ENCODE measurements around the gene SEPTIN12. TPM values are rescaled to one million over a fixed set of nuclear protein-coding genes. Genes with fewer than 3 reads are reported as not detected.

SEPTIN12 gene
- total and polyA plus RNA-seq, 2 of the 8 experiments (the other 6 are each of a cell fraction or from before 2014, with no cell fraction given): 0.24 TPM; not detected in 1

DNA sequence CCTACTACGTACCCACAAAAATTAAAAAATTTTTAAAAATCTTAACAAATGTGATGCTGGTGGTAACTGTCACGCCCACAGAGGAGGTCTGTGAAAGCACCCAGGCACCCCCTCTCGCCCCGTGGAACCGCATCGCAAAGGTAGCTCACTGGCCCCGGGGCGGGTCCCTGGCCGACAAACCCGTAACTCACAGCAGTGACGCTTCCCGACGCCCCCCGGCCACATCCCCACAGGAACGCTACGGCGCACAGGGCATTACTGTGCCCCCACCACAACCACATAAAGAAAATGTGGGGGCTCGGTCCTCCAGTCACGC lies 54.4 kb downstream of the SEPTIN12 start:
- Histone ChIP-seq H3K56ac (replicated peaks; ENCODE audit: insufficient read length, low read depth, low read length) (peak overlapping the region; percentile 62), H2AK5ac (ENCODE audit: low read depth, low read length) (no peak overlapping the region), H4K5ac (ENCODE audit: insufficient read length, low read depth, low read length) (peak overlapping the region; percentile 85), H2BK5ac (ENCODE audit: low read depth, low read length) (peak overlapping the region; percentile 71; the same call in 1 of the 2 replicates), H3K4me2 (ENCODE audit: insufficient read depth in 1 of 2, low read depth in 2 of 2, low read length in 2 of 2) (peak overlapping the region; percentile 85 to 92), H4K91ac (replicated peaks; ENCODE audit: insufficient read length, low read length) (no peak overlapping the region), H2BK15ac (ENCODE audit: low read length) (no peak overlapping the region), H3K27me3 (replicated peaks in 1 of 4; ENCODE audit: control insufficient read depth in 3 of 4, extremely low read depth in 1 of 4, insufficient read depth in 3 of 4, low read length in 3 of 4) (peaks cover 0 to 4% (median under 1%) of the 10 kb centered on the region in 4 experiments; a peak in 2 of 7 replicates), H3K23me2 (ENCODE audit: low read depth, low read length) (peaks cover 10% of the 10 kb centered on the region; the same call in 1 of the 2 replicates), H3K14ac (ENCODE audit: insufficient read length) (no peak overlapping the region), H3K27ac (ENCODE audit: low read depth, low read length) (peak overlapping the region; percentile 59; the same call in 1 of the 2 replicates), H3K4me1 (replicated peaks in 1 of 4; ENCODE audit: control insufficient read depth in 3 of 4, insufficient read depth in 4 of 4, low read length in 3 of 4) (peaks cover 0 to 4% (median 0%) of the 10 kb centered on the region in 4 experiments; a peak in 2 of 7 replicates), H3K9ac (replicated peaks in 1 of 4; ENCODE audit: extremely low read depth in 1 of 4, low read depth in 3 of 4, low read length in 3 of 4) (peak overlapping the region; percentile 5 to 82 (median 78); a peak in 6 of 7 replicates), H3K79me1 (ENCODE audit: low read depth, low read length) (peaks cover 5% of the 10 kb centered on the region; the same call in 1 of the 2 replicates), H3K4ac (replicated peaks; ENCODE audit: insufficient read length, low read depth, low read length) (peak overlapping the region; percentile 54), H2BK12ac (ENCODE audit: low read depth, low read length) (no peak overlapping the region), H3K79me2 (ENCODE audit: control insufficient read depth in 1 of 2, insufficient read depth in 2 of 2, low read length in 2 of 2) (peaks cover 4 to 26% of the 10 kb centered on the region in 2 experiments; a peak in 3 of 4 replicates), H2BK120ac (replicated peaks; ENCODE audit: low read depth, low read length) (no peak overlapping the region), H3K18ac (ENCODE audit: extremely low read depth, low read length) (peak overlapping the region; percentile 71; the same call in 1 of the 2 replicates), H3K4me3 (ENCODE audit: extremely low read depth in 1 of 4, insufficient read depth in 2 of 4, low read depth in 3 of 4, low read length in 4 of 4) (peak overlapping the region; percentile 59 to 97 (median 92)), H3K9me3 (ENCODE audit: insufficient read depth in 2 of 2, low read depth in 1 of 2, low read length in 1 of 2) (no peaks in the 10 kb centered on the region), H2AFZ (ENCODE audit: low read length) (peak overlapping the region; percentile 82; the same call in 1 of the 2 replicates), H3K23ac (ENCODE audit: insufficient read length) (no peak overlapping the region), H4K8ac (ENCODE audit: extremely low read depth, insufficient read depth, low read length) (peak overlapping the region; percentile 42), H3K36me3 (ENCODE audit: control insufficient read depth in 2 of 4, insufficient read depth in 4 of 4, low read length in 3 of 4) (peaks cover 3 to 11% (median 4%) of the 10 kb centered on the region in 4 experiments; a peak in 6 of 8 replicates), H4K20me1 (replicated peaks in 1 of 2; ENCODE audit: control insufficient read depth in 1 of 2, insufficient read depth in 2 of 2, low read length in 2 of 2) (peaks cover 0 to 2% of the 10 kb centered on the region in 2 experiments), H2BK20ac (ENCODE audit: low read length) (no peak overlapping the region)
- WGBS, 2 experiments (ENCODE audit: extremely low coverage in 1 of 2, insufficient coverage in 1 of 2, insufficient read length in 1 of 2, insufficient replicate concordance in 2 of 2, low coverage in 1 of 2, low lambda C conversion rate in 2 of 2, missing lambda C conversion rate in 1 of 2): 2% methylated on average over 19 of the region's 19 CpGs; no CpG with 5 or more reads in 1 of the 2 experiments
- DNase-seq (ENCODE audit: low read depth in 1 of 2, low spot score in 2 of 2) (no peak), FAIRE-seq (no peak)
- ChIA-PET CTCF (ENCODE audit: partially characterized antibody) (interaction anchor here (1.1 to 2.3 kb wide), 7 partner anchors 11 to 163 kb away, joined by 3 to 9 read pairs (median 4); partner anchors contain the start of gene NUDT16L1), POLR2A (ENCODE audit: partially characterized antibody) (interaction anchor here (0.7 to 5.0 kb wide), 20 partner anchors 9 to 202 kb away, joined by 3 to 30 read pairs (median 4); partner anchors contain the start of genes GLYR1, NUDT16L1, ROGDI and UBN1)
- no peak for TF ChIP-seq RFX5 (IDR thresholded peaks at IDR 0.05; ENCODE audit: borderline replicate concordance, low read depth, low read length)
- no peak for TF ChIP-seq YY1 (IDR thresholded peaks at IDR 0.05; ENCODE audit: low read depth, low read length)
- no peak for TF ChIP-seq SUZ12 (IDR thresholded peaks at IDR 0.05; ENCODE audit: low read length)
- TF ChIP-seq KDM4A (IDR thresholded peaks at IDR 0.05; ENCODE audit: low read depth, low read length, severe bottlenecking): no peak
- TF ChIP-seq SP1 (IDR thresholded peaks at IDR 0.05; ENCODE audit: low read depth, low read length): no peak
- TF ChIP-seq MAX (IDR thresholded peaks at IDR 0.05): no peak
- no peak for TF ChIP-seq TBP (IDR thresholded peaks at IDR 0.05; ENCODE audit: low read depth, low read length)

Data from H1 (cell line).